PC-3 (cell line): ENCODE measurements around the gene TMEM117. TPM values are rescaled to one million over a fixed set of nuclear protein-coding genes. Genes with fewer than 3 reads are reported as not detected.

ENCODE experiments used
- ATAC-seq: fragments of 200-7000 bp; cut with Tn5 transposase; 2 replicates; pipeline ENCODE4 v1.9.1; 2020; ENCODE audit warnings: mild to moderate bottlenecking, moderate library complexity
- BruUV-seq: library from RNA; stranded (reverse); fragments of 400-500 nt; replicated peaks from 2 replicates; lab custom pipeline; 2021; lab: Mats Ljungman, UMichigan
- CTCF ChIA-PET: fragments of 300-600 bp; sonication (Branson Sonifier 250); formaldehyde crosslinking; loops from one replicate; lab custom pipeline; 2022; ENCODE audit warnings: antibody characterized with exemption; lab: Charles Lee
- POLR2A ChIA-PET: fragments of 300-600 bp; sonication (Branson Sonifier 250); formaldehyde crosslinking; loops from one replicate; lab custom pipeline; 2022; ENCODE audit warnings: antibody characterized with exemption; ENCODE audit not compliant: unreplicated experiment; lab: Charles Lee
- DNase-seq: peaks from one replicate; pipeline ENCODE4 v3.0.0-alpha.2; 2015
- H2AFZ ChIP-seq: fragments of 300-600 bp; sonication (generic); 2 replicates; pipeline ENCODE4 v1.6.0; 2016; ENCODE audit warnings: antibody characterized with exemption, low read length
- H3F3A ChIP-seq: fragments of 300-600 bp; sonication (generic); one replicate; pipeline ENCODE4 v1.6.0; 2017; ENCODE audit warnings: antibody characterized with exemption, low read length, control low read depth, mild to moderate bottlenecking; ENCODE audit not compliant: unreplicated experiment
- H3K27ac ChIP-seq: fragments of 300-600 bp; sonication (generic); 2 replicates; pipeline ENCODE4 v1.5.1; 2016; ENCODE audit warnings: mild to moderate bottlenecking, low read length
- H3K27me3 ChIP-seq: fragments of 300-600 bp; sonication (generic); 2 replicates; pipeline ENCODE4 v1.6.1; 2016; ENCODE audit warnings: low read length, mixed read lengths
- H3K36me3 ChIP-seq: fragments of 300-600 bp; sonication (generic); 2 replicates; pipeline ENCODE4 v1.6.1; 2016; ENCODE audit warnings: low read depth, mixed run types, low read length, mixed read lengths
- H3K4me1 ChIP-seq: fragments of 300-600 bp; sonication (generic); 2 replicates; pipeline ENCODE4 v1.5.1; 2016; ENCODE audit warnings: low read length; ENCODE audit not compliant: insufficient read depth
- H3K4me2 ChIP-seq: fragments of 300-600 bp; sonication (generic); 2 replicates; pipeline ENCODE4 v1.6.0; 2016; ENCODE audit warnings: low read length
- H3K4me3 ChIP-seq: fragments of 300-600 bp; sonication (generic); 2 replicates; pipeline ENCODE4 v1.5.1; 2016; ENCODE audit warnings: mild to moderate bottlenecking, low read length, mixed read lengths
- H3K79me2 ChIP-seq: fragments of 300-600 bp; sonication (generic); 2 replicates; pipeline ENCODE4 v1.6.1; 2017; ENCODE audit warnings: low read length, mixed read lengths
- H3K9ac ChIP-seq: fragments of 300-600 bp; sonication (generic); 2 replicates; pipeline ENCODE4 v1.6.0; 2016; ENCODE audit warnings: mild to moderate bottlenecking, low read length
- H3K9me2 ChIP-seq: fragments of 300-600 bp; sonication (generic); replicated peaks from 2 replicates; pipeline ENCODE4 v1.6.1; 2016; ENCODE audit warnings: mixed run types, low read length, mixed read lengths
- H3K9me3 ChIP-seq: fragments of 300-600 bp; sonication (generic); 2 replicates; pipeline ENCODE4 v1.6.1; 2016; ENCODE audit warnings: low read length, mixed read lengths
- H4K20me1 ChIP-seq: fragments of 300-600 bp; sonication (generic); 2 replicates; pipeline ENCODE4 v1.6.1; 2016; ENCODE audit warnings: low read length, mixed read lengths
- CTCF ChIP-seq: fragments of 300-600 bp; sonication (generic); conservative IDR thresholded peaks from 2 replicates; pipeline ENCODE4 v1.5.1; 2017; ENCODE audit warnings: antibody characterized with exemption, low read depth, mild to moderate bottlenecking, low read length
- EZH2 ChIP-seq: fragments of 300-600 bp; sonication (generic); IDR thresholded peaks from one replicate; pipeline ENCODE4 v1.6.1; 2017; ENCODE audit warnings: antibody characterized with exemption, mild to moderate bottlenecking, low read length; ENCODE audit not compliant: unreplicated experiment
- EZH2phosphoT487 ChIP-seq: fragments of 300-600 bp; sonication (generic); IDR thresholded peaks from 2 replicates; pipeline ENCODE4 v1.6.1; 2018; ENCODE audit warnings: mild to moderate bottlenecking, antibody characterized with exemption, low read length, borderline replicate concordance
- intact Hi-C: fragments of 100-400 bp; cut with micrococcal nuclease; formaldehyde crosslinking; loops from 2 replicates; pipeline ENCODE4 v1.9.0; 2023
- total RNA-seq: library from RNA; depleted of rRNA; stranded (reverse); fragments of >200 nt; gene quantifications from 2 replicates; pipeline ENCODE4 v1.2.3, GENCODE V29; 2014

The TMEM117 gene
- total RNA-seq, 1 experiment from 2014 or later: 9.0 TPM

DNA sequence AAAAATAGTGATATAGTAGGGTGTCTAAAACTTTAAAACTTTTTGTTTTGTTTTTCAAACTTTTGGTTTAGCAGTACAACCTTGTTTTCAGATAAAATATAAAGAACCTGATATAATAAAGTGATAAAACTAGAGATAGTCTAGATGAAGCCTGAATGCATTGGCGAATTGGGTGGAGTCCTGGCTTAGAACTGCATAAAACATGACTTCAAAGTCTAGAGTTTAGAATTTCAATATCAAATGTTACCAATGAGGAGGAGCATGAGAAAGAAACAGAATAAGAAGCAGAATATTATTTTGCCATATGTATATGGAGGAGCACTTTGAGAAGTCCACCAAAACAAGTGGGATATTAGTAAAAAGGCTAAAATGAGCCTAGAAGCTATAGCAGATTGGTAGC, 263.6 kb downstream of the TMEM117 start:
- Histone ChIP-seq H2AFZ (no peak overlapping the region), H3K36me3 (no peaks in the 10 kb centered on the region), H3K9me3 (no peaks in the 10 kb centered on the region), H3K79me2 (no peaks in the 10 kb centered on the region), H3K27me3 (no peaks in the 10 kb centered on the region), H3K4me3 (no peak overlapping the region), H3K9ac (no peak overlapping the region), H4K20me1 (no peaks in the 10 kb centered on the region), H3K4me1 (no peaks in the 10 kb centered on the region), H3K27ac (no peak overlapping the region), H3F3A (no peaks in the 10 kb centered on the region), H3K4me2 (no peak overlapping the region), H3K9me2 (no peaks in the 10 kb centered on the region)
- CTCF ChIA-PET: no interaction called here
- POLR2A ChIA-PET: no interaction called here
- ATAC-seq: no peak
- BruUV-seq: no TSS peak
- DNase-seq: no peak
- intact Hi-C loops: no loop called here
- TF ChIP-seq EZH2phosphoT487 (no peak), EZH2 (no peak), CTCF (no peak)

GRCh38 chr12:44100264-44100663, 264.4 kb downstream of the TMEM117 start:
- Histone ChIP-seq H3K4me2 (no peak overlapping the region), H3K9me3 (no peaks in the 10 kb centered on the region), H3K27me3 (no peaks in the 10 kb centered on the region), H3F3A (no peaks in the 10 kb centered on the region), H3K4me3 (no peak overlapping the region), H3K27ac (no peak overlapping the region), H4K20me1 (no peaks in the 10 kb centered on the region), H2AFZ (no peak overlapping the region), H3K4me1 (no peaks in the 10 kb centered on the region), H3K9me2 (no peaks in the 10 kb centered on the region), H3K36me3 (no peaks in the 10 kb centered on the region), H3K79me2 (no peaks in the 10 kb centered on the region), H3K9ac (no peak overlapping the region)
- no TSS peak for BruUV-seq
- ChIA-PET CTCF (no interaction called here), POLR2A (no interaction called here)
- ATAC-seq: no peak
- TF ChIP-seq CTCF (no peak), EZH2phosphoT487 (no peak), EZH2 (no peak)
- DNase-seq: no peak
- intact Hi-C loops: no loop called here

GRCh38 chr12:44101475-44101874, 265.6 kb downstream of the TMEM117 start:
- no peaks in the 10 kb centered on the region for H3K27me3 ChIP-seq
- H3K4me2 ChIP-seq: no peak overlapping the region
- DNase-seq: no peak
- ChIA-PET POLR2A (no interaction called here), CTCF (no interaction called here)
- no peak overlapping the region for H3K4me3 ChIP-seq
- H3F3A ChIP-seq: no peaks in the 10 kb centered on the region
- no peak overlapping the region for H3K27ac ChIP-seq
- H3K79me2 ChIP-seq: no peaks in the 10 kb centered on the region
- no peaks in the 10 kb centered on the region for H4K20me1 ChIP-seq
- TF ChIP-seq EZH2phosphoT487 (no peak), EZH2 (no peak)
- H3K9ac ChIP-seq: no peak overlapping the region
- H3K9me3 ChIP-seq: no peaks in the 10 kb centered on the region
- no TSS peak for BruUV-seq
- H3K9me2 ChIP-seq: no peaks in the 10 kb centered on the region
- no peaks in the 10 kb centered on the region for H3K36me3 ChIP-seq
- no peaks in the 10 kb centered on the region for H3K4me1 ChIP-seq
- H2AFZ ChIP-seq: no peak overlapping the region
- intact Hi-C loops: no loop called here
- no peak for ATAC-seq
